ENCODE measurements around the gene JMJD8. TPM values are rescaled to one million over a fixed set of nuclear protein-coding genes. Genes with fewer than 3 reads are reported as not detected.

The JMJD8 gene
- total RNA-seq, 2 experiments from 2014 or later, result 48.7 to 82.3 TPM

- Histone ChIP-seq H3K9me3 (ENCODE audit: low read length) (no peaks in the 10 kb centered on the region), H3K79me2 (ENCODE audit: insufficient read depth, low read depth, low read length) (no peaks in the 10 kb centered on the region), H3K36me3 (ENCODE audit: insufficient read depth, low read length) (no peaks in the 10 kb centered on the region), H3K4me3 (ENCODE audit: low read depth, low read length, poor library complexity, severe bottlenecking) (no peak overlapping the region), H2AFZ (ENCODE audit: low read length) (no peak overlapping the region), H3K4me2 (ENCODE audit: low read length) (no peak overlapping the region), H3K27ac (ENCODE audit: low read depth, low read length, poor library complexity, severe bottlenecking) (no peak overlapping the region), H4K20me1 (ENCODE audit: insufficient read depth, low read length) (no peaks in the 10 kb centered on the region), H3K9me2 (ENCODE audit: insufficient read depth, low read length) (no peaks in the 10 kb centered on the region), H3K4me1 (ENCODE audit: insufficient read depth, low read length, poor library complexity, severe bottlenecking) (peaks cover 12% of the 10 kb centered on the region)
- POLR2A ChIA-PET, result no interaction called here
- CTCF ChIA-PET (ENCODE audit: unreplicated experiment), result no interaction called here
- no TSS peak for BruUV-seq (replicated peaks)
- DNase-seq (ENCODE audit: low spot score), result no peak
- no peak for TF ChIP-seq CTCF (conservative IDR thresholded peaks at IDR 0.05; ENCODE audit: low read length)
- TF ChIP-seq EZH2phosphoT487 (IDR thresholded peaks at IDR 0.05; ENCODE audit: borderline replicate concordance, low read depth, low read length), result no peak
- intact Hi-C loops (cut with micrococcal nuclease; ENCODE audit: unreplicated experiment), result loop anchor here (1.0 kb wide), 1 partner anchor 74 kb away; no protein-coding TSS in a partner anchor
These were observed 26.9 kb upstream of the JMJD8 start for GRCh38 chr16:711084-711483.

GRCh38 chr16:710500-711075 lies 26.5 kb upstream of the JMJD8 start:
- H3K9me3 ChIP-seq (ENCODE audit: low read length), result no peaks in the 10 kb centered on the region
- no peaks in the 10 kb centered on the region for H3K79me2 ChIP-seq (ENCODE audit: insufficient read depth, low read depth, low read length)
- BruUV-seq (replicated peaks), result no TSS peak
- no peak overlapping the region for H3K27ac ChIP-seq (ENCODE audit: low read depth, low read length, poor library complexity, severe bottlenecking)
- POLR2A ChIA-PET, result no interaction called here
- H3K4me1 ChIP-seq (ENCODE audit: insufficient read depth, low read length, poor library complexity, severe bottlenecking), result peaks cover 8% of the 10 kb centered on the region
- TF ChIP-seq EZH2phosphoT487 (IDR thresholded peaks at IDR 0.05; ENCODE audit: borderline replicate concordance, low read depth, low read length) (no peak), CTCF (conservative IDR thresholded peaks at IDR 0.05; ENCODE audit: low read length) (no peak)
- H3K4me2 ChIP-seq (ENCODE audit: low read length), result no peak overlapping the region
- no peaks in the 10 kb centered on the region for H3K9me2 ChIP-seq (ENCODE audit: insufficient read depth, low read length)
- no peak overlapping the region for H3K4me3 ChIP-seq (ENCODE audit: low read depth, low read length, poor library complexity, severe bottlenecking)
- H2AFZ ChIP-seq (ENCODE audit: low read length), result no peak overlapping the region
- CTCF ChIA-PET (ENCODE audit: unreplicated experiment), result no interaction called here
- no peaks in the 10 kb centered on the region for H3K36me3 ChIP-seq (ENCODE audit: insufficient read depth, low read length)
- no peak for DNase-seq (ENCODE audit: low spot score)
- no peaks in the 10 kb centered on the region for H4K20me1 ChIP-seq (ENCODE audit: insufficient read depth, low read length)
- intact Hi-C loops (cut with micrococcal nuclease; ENCODE audit: unreplicated experiment), result loop anchor here (1.0 kb wide), 1 partner anchor 75 kb away; no protein-coding TSS in a partner anchor

- intact Hi-C loops (cut with micrococcal nuclease; ENCODE audit: unreplicated experiment), result no loop called here
- Histone ChIP-seq H3K9me2 (ENCODE audit: insufficient read depth, low read length) (no peaks in the 10 kb centered on the region), H3K79me2 (ENCODE audit: insufficient read depth, low read depth, low read length) (no peaks in the 10 kb centered on the region), H2AFZ (ENCODE audit: low read length) (no peak overlapping the region), H3K9me3 (ENCODE audit: low read length) (no peaks in the 10 kb centered on the region), H4K20me1 (ENCODE audit: insufficient read depth, low read length) (no peaks in the 10 kb centered on the region), H3K4me1 (ENCODE audit: insufficient read depth, low read length, poor library complexity, severe bottlenecking) (peaks cover 8% of the 10 kb centered on the region), H3K36me3 (ENCODE audit: insufficient read depth, low read length) (no peaks in the 10 kb centered on the region), H3K4me3 (ENCODE audit: low read depth, low read length, poor library complexity, severe bottlenecking) (no peak overlapping the region), H3K27ac (ENCODE audit: low read depth, low read length, poor library complexity, severe bottlenecking) (no peak overlapping the region), H3K4me2 (ENCODE audit: low read length) (no peak overlapping the region)
- TF ChIP-seq EZH2phosphoT487 (IDR thresholded peaks at IDR 0.05; ENCODE audit: borderline replicate concordance, low read depth, low read length) (no peak), CTCF (conservative IDR thresholded peaks at IDR 0.05; ENCODE audit: low read length) (no peak)
- ChIA-PET POLR2A (no interaction called here), CTCF (ENCODE audit: unreplicated experiment) (no interaction called here)
- BruUV-seq (replicated peaks), result no TSS peak
- no peak for DNase-seq (ENCODE audit: low spot score)
These were observed 25.7 kb upstream of the JMJD8 start for GRCh38 chr16:709566-710499.
